ENCODE results near the gene SCN7A. TPM values are rescaled to one million over a fixed set of nuclear protein-coding genes. Genes with fewer than 3 reads are reported as not detected.

The SCN7A gene
- total and polyA plus RNA-seq, 2 of the 4 experiments (the other 2 are of a cell fraction): 0.39 to 0.90 TPM

DNA sequence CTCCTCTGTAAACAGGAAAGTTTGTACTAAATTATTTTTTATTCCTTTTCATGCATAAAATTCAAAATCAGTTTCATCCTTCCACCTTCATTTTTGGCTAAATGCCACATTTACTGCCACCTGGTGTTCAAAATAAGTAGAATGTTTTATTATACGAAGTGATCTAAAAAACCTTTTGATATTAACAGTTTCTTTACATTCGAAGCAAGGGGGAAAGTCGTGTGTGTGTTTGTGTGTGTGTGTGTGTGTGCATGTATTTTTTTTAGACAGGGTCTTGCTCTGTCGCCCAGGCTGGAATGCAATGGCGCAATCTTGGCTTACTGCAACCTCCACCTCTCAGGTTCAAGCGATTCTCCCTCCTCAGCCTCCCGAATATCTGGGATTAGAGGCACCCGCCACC, 109.3 kb downstream of the SCN7A start:
- Histone ChIP-seq H3K4me2 (ENCODE audit: low read depth, low read length) (no peak overlapping the region), H3K27me3 (ENCODE audit: control insufficient read depth, insufficient read depth, low read length) (no peaks in the 10 kb centered on the region), H3K56ac (ENCODE audit: extremely low read depth, insufficient read depth, low read length) (no peak overlapping the region), H3K36me3 (ENCODE audit: control insufficient read depth, insufficient read depth, low read length) (no peaks in the 10 kb centered on the region), H2BK5ac (ENCODE audit: low read depth, low read length, poor library complexity, severe bottlenecking) (no peak overlapping the region), H2AK5ac (ENCODE audit: low read depth, low read length) (no peak overlapping the region), H4K8ac (ENCODE audit: low read depth in 2 of 2, low read length in 2 of 2) (no peak overlapping the region), H3K9me1 (ENCODE audit: insufficient read depth, low read length) (0 out of 2 replicates have a peak, but pooled peaks cover 2% of the 10 kb centered on the region), H3K4me1 (ENCODE audit: control insufficient read depth, insufficient read depth, low read length) (no peaks in the 10 kb centered on the region), H3K4ac (ENCODE audit: low read depth, low read length) (no peak overlapping the region; the same call in 1 of the 2 replicates), H3K79me1 (ENCODE audit: low read depth in 1 of 2, low read length in 2 of 2) (no peaks in the 10 kb centered on the region), H3K18ac (ENCODE audit: low read depth, low read length) (no peak overlapping the region), H3K4me3 (ENCODE audit: insufficient read depth, low read depth, low read length) (no peak overlapping the region), H4K91ac (ENCODE audit: insufficient read depth, low read depth, low read length) (no peak overlapping the region), H3K27ac (ENCODE audit: insufficient read depth, low read length) (no peak overlapping the region), H4K20me1 (ENCODE audit: insufficient read depth, low read length) (no peaks in the 10 kb centered on the region), H4K5ac (ENCODE audit: low read depth, low read length) (no peak overlapping the region), H3K23ac (ENCODE audit: low read depth, low read length) (no peak overlapping the region), H3K14ac (replicated peaks; ENCODE audit: low read depth, low read length) (no peak overlapping the region), H2BK20ac (ENCODE audit: low read depth, low read length) (no peak overlapping the region), H2BK15ac (ENCODE audit: low read depth, low read length) (no peak overlapping the region), H2BK120ac (ENCODE audit: low read depth, low read length) (no peak overlapping the region), H2AK9ac (replicated peaks; ENCODE audit: low read depth, low read length, poor library complexity) (no peak overlapping the region), H3K9ac (ENCODE audit: low read depth, low read length) (no peak overlapping the region), H3K9me3 (ENCODE audit: control insufficient read depth, insufficient read depth, low read length) (no peaks in the 10 kb centered on the region), H2AFZ (replicated peaks; ENCODE audit: low read length, poor library complexity) (no peak overlapping the region)
- ChIA-PET CTCF (interaction anchor here (0.8 kb wide), 1 partner anchor 11 kb away, joined by 4 read pairs; no protein-coding TSS in a partner anchor), POLR2A (ENCODE audit: unreplicated experiment) (no interaction called here)
- DNase-seq (peak; percentile 52), ATAC-seq (ENCODE audit: low read depth) (no peak)
- WGBS, 2 experiments (ENCODE audit: extremely low coverage in 2 of 2, insufficient read length in 1 of 2): no CpG with 5 or more reads among the region's 8 CpGs
- dilution Hi-C loops (cut with HindIII; ENCODE audit: low sequenced_read_pairs, unreplicated experiment): no loop called here
- intact Hi-C loops (cut with micrococcal nuclease): loop anchor here (1.0 to 5.0 kb wide), 2 partner anchors 205 to 597 kb away; no protein-coding TSS in a partner anchor
- in situ Hi-C loops (cut with MboI; ENCODE audit: low sequenced_read_pairs): loop anchor here (10.0 kb wide), 1 partner anchor 200 kb away; no protein-coding TSS in a partner anchor
- TF ChIP-seq NFE2L2 (IDR thresholded peaks at IDR 0.05; ENCODE audit: low read depth, low read length) (no peak), MAZ (IDR thresholded peaks at IDR 0.05; ENCODE audit: borderline replicate concordance, low read depth, low read length) (no peak), POLR2A (IDR thresholded peaks at IDR 0.05; ENCODE audit: low read depth, low read length) (no peak), MXI1 (IDR thresholded peaks at IDR 0.05; ENCODE audit: borderline replicate concordance, low read depth, low read length) (no peak), RAD21 (IDR thresholded peaks at IDR 0.05; ENCODE audit: low read length) (peak; percentile 43), CEBPB (IDR thresholded peaks at IDR 0.05; ENCODE audit: low read depth, low read length) (no peak), SMC3 (IDR thresholded peaks at IDR 0.05; ENCODE audit: low read depth, low read length) (peak; percentile 67)
- TF ChIP-seq, protein P1, sequence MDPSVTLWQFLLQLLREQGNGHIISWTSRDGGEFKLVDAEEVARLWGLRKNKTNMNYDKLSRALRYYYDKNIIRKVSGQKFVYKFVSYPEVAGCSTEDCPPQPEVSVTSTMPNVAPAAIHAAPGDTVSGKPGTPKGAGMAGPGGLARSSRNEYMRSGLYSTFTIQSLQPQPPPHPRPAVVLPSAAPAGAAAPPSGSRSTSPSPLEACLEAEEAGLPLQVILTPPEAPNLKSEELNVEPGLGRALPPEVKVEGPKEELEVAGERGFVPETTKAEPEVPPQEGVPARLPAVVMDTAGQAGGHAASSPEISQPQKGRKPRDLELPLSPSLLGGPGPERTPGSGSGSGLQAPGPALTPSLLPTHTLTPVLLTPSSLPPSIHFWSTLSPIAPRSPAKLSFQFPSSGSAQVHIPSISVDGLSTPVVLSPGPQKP (IDR thresholded peaks at IDR 0.05; ENCODE audit: borderline replicate concordance, low read depth, low read length): no peak
- TF ChIP-seq, protein P2, sequence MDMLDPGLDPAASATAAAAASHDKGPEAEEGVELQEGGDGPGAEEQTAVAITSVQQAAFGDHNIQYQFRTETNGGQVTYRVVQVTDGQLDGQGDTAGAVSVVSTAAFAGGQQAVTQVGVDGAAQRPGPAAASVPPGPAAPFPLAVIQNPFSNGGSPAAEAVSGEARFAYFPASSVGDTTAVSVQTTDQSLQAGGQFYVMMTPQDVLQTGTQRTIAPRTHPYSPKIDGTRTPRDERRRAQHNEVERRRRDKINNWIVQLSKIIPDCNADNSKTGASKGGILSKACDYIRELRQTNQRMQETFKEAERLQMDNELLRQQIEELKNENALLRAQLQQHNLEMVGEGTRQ (IDR thresholded peaks at IDR 0.05; ENCODE audit: low read depth, low read length): no peak
- TF ChIP-seq, protein P3, sequence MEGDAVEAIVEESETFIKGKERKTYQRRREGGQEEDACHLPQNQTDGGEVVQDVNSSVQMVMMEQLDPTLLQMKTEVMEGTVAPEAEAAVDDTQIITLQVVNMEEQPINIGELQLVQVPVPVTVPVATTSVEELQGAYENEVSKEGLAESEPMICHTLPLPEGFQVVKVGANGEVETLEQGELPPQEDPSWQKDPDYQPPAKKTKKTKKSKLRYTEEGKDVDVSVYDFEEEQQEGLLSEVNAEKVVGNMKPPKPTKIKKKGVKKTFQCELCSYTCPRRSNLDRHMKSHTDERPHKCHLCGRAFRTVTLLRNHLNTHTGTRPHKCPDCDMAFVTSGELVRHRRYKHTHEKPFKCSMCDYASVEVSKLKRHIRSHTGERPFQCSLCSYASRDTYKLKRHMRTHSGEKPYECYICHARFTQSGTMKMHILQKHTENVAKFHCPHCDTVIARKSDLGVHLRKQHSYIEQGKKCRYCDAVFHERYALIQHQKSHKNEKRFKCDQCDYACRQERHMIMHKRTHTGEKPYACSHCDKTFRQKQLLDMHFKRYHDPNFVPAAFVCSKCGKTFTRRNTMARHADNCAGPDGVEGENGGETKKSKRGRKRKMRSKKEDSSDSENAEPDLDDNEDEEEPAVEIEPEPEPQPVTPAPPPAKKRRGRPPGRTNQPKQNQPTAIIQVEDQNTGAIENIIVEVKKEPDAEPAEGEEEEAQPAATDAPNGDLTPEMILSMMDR (conservative IDR thresholded peaks at IDR 0.05; ENCODE audit: low read depth, low read length): peak; percentile 52
- BruUV-seq (replicated peaks): no TSS peak
